ENCODE measurements around the gene NR2E3. TPM values are rescaled to one million over a fixed set of nuclear protein-coding genes. Genes with fewer than 3 reads are reported as not detected.

The NR2E3 gene
- total and polyA plus RNA-seq, 2 donors from 2014 or later: 0.19 TPM; not detected in 1

DNA sequence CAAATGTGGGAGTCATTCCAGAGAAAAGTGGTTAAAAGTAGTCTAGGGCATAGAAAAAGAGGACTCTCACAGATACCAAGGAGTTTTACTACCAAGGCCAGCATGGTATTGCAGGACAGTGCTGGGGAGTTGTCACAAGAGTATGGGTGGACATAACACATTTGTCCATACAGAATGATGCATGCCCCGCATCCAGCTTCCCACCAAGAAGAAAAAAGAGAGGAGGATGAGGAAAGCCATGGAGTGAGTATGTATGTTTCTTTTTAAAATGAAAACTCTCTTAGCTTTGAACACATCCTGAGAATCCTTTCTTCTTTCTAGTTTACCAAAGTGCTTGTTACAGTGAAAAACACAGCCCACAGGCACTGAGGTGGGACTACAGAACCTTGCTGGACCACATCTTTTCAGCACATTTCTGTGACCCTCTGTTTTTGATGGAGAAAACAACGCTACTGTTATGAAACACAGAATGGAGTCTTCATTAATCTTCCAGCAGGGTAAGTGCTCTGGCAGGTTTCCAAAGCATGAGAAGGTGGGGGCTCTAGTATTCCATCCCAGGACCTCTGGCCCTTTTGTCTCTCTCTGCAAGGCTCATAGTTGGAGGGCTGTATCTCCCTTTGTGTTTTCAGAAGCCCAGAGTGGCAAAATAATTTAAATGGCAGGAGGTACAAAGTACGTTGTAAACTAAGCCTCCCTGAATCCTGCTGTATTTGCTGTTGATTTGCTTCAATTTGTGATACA lies 12.7 kb downstream of the NR2E3 start:
- no peak overlapping the region for H3K27ac ChIP-seq (ENCODE audit: low read depth in 2 of 2, low read length in 2 of 2)
- H3K4me3 ChIP-seq (ENCODE audit: low read length in 3 of 3): no peak overlapping the region
- DNase-seq (no peak), FAIRE-seq (no peak)
- no peak overlapping the region for H3K9ac ChIP-seq (ENCODE audit: low read length in 3 of 3)
- H3K36me3 ChIP-seq (ENCODE audit: control insufficient read depth in 2 of 3, insufficient read depth in 3 of 3, low read length in 3 of 3): peaks cover 8 to 36% (median 20%) of the 10 kb centered on the region in 3 donors
- H3K9me3 ChIP-seq (ENCODE audit: control insufficient read depth in 2 of 3, insufficient read depth in 1 of 3, low read length in 3 of 3): peaks cover 0 to 13% (median 0%) of the 10 kb centered on the region in 3 donors
- TF ChIP-seq, protein P1, sequence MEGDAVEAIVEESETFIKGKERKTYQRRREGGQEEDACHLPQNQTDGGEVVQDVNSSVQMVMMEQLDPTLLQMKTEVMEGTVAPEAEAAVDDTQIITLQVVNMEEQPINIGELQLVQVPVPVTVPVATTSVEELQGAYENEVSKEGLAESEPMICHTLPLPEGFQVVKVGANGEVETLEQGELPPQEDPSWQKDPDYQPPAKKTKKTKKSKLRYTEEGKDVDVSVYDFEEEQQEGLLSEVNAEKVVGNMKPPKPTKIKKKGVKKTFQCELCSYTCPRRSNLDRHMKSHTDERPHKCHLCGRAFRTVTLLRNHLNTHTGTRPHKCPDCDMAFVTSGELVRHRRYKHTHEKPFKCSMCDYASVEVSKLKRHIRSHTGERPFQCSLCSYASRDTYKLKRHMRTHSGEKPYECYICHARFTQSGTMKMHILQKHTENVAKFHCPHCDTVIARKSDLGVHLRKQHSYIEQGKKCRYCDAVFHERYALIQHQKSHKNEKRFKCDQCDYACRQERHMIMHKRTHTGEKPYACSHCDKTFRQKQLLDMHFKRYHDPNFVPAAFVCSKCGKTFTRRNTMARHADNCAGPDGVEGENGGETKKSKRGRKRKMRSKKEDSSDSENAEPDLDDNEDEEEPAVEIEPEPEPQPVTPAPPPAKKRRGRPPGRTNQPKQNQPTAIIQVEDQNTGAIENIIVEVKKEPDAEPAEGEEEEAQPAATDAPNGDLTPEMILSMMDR (IDR thresholded peaks at IDR 0.05; ENCODE audit: borderline replicate concordance, extremely low read depth, insufficient read depth): no peak
- no peaks in the 10 kb centered on the region for H3K4me1 ChIP-seq (ENCODE audit: control insufficient read depth in 2 of 3, insufficient read depth in 2 of 3, low read depth in 1 of 3, low read length in 3 of 3)
- intact Hi-C loops (cut with DNase I): no loop called here
- H3K27me3 ChIP-seq (ENCODE audit: control insufficient read depth, insufficient read depth, low read length): no peaks in the 10 kb centered on the region

- no peaks in the 10 kb centered on the region for H3K27me3 ChIP-seq (ENCODE audit: control insufficient read depth, insufficient read depth, low read length)
- no peak overlapping the region for H3K4me3 ChIP-seq (ENCODE audit: low read length in 3 of 3)
- TF ChIP-seq, protein P1 (IDR thresholded peaks at IDR 0.05; ENCODE audit: borderline replicate concordance, extremely low read depth, insufficient read depth): no peak
- H3K36me3 ChIP-seq (ENCODE audit: control insufficient read depth in 2 of 3, insufficient read depth in 3 of 3, low read length in 3 of 3): peaks cover 8 to 44% (median 25%) of the 10 kb centered on the region in 3 donors
- intact Hi-C loops (cut with DNase I): no loop called here
- no peak overlapping the region for H3K27ac ChIP-seq (ENCODE audit: low read depth in 2 of 2, low read length in 2 of 2)
- FAIRE-seq: no peak
- peaks cover 0 to 13% (median 0%) of the 10 kb centered on the region in 3 donors for H3K9me3 ChIP-seq (ENCODE audit: control insufficient read depth in 2 of 3, insufficient read depth in 1 of 3, low read length in 3 of 3)
- H3K9ac ChIP-seq (ENCODE audit: low read length in 3 of 3): no peak overlapping the region
- H3K4me1 ChIP-seq (ENCODE audit: control insufficient read depth in 2 of 3, insufficient read depth in 2 of 3, low read depth in 1 of 3, low read length in 3 of 3): no peaks in the 10 kb centered on the region
- DNase-seq: no peak
These were observed 13.4 kb downstream of the NR2E3 start for GRCh38 chr15:71823801-71824200.

DNA sequence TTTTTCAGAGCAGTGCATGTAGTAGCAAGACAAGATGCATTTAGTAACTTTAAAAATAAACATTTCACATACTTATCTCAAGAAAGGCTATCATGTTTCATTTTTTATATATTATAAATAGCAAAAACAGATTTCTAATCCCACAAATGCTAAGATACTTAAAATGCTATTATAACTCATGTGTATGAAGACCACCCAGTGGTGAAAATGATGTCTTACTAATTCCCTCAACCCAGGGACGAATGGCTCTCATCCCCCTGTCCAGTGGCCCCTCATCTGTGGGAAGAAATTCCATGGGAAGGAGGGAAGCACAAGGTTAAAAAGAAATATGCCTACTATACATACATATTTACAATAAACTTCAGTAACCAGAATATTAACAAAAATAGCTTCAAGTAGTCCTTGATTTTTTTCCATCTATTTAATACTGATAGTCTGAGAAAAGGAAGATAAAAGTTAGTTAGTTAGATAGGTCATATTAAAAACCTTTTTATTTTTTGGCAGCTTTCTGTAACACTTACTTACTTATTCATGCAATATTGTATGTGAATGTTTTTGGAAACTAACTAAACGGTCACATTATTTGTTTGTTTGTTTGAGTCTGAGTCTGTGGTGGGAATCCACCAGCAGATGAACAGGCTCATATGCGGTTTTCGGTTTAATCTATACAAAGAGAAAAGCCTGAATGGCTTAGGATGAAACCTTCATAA lies 14.8 kb downstream of the NR2E3 start:
- FAIRE-seq (no peak), DNase-seq (no peak)
- H3K27ac ChIP-seq (ENCODE audit: low read depth in 2 of 2, low read length in 2 of 2): no peak overlapping the region
- TF ChIP-seq, protein P1 (IDR thresholded peaks at IDR 0.05; ENCODE audit: borderline replicate concordance, extremely low read depth, insufficient read depth): no peak
- peaks cover 8 to 58% (median 37%) of the 10 kb centered on the region in 3 donors for H3K36me3 ChIP-seq (ENCODE audit: control insufficient read depth in 2 of 3, insufficient read depth in 3 of 3, low read length in 3 of 3)
- no peak overlapping the region for H3K4me3 ChIP-seq (ENCODE audit: low read length in 3 of 3)
- no peaks in the 10 kb centered on the region for H3K4me1 ChIP-seq (ENCODE audit: control insufficient read depth in 2 of 3, insufficient read depth in 2 of 3, low read depth in 1 of 3, low read length in 3 of 3)
- H3K9ac ChIP-seq (ENCODE audit: low read length in 3 of 3): no peak overlapping the region
- no peaks in the 10 kb centered on the region for H3K27me3 ChIP-seq (ENCODE audit: control insufficient read depth, insufficient read depth, low read length)
- intact Hi-C loops (cut with DNase I): no loop called here
- H3K9me3 ChIP-seq (ENCODE audit: control insufficient read depth in 2 of 3, insufficient read depth in 1 of 3, low read length in 3 of 3): peaks cover 0 to 13% (median 0%) of the 10 kb centered on the region in 3 donors

Data from kidney (tissue), 14 donors.